Epithelial cell of alveolus of lung (primary cell): ENCODE results near the gene CIAO2B. TPM values are rescaled to one million over a fixed set of nuclear protein-coding genes. Genes with fewer than 3 reads are reported as not detected.

Source experiments
- total RNA-seq: library from RNA; depleted of rRNA; stranded (reverse); fragments of >200 nt; gene quantifications from 2 replicates; pipeline ENCODE4 v1.2.1, GENCODE V29; 2015

Gene CIAO2B
- 129 and 149 TPM in 2 replicates for total RNA-seq

DNA sequence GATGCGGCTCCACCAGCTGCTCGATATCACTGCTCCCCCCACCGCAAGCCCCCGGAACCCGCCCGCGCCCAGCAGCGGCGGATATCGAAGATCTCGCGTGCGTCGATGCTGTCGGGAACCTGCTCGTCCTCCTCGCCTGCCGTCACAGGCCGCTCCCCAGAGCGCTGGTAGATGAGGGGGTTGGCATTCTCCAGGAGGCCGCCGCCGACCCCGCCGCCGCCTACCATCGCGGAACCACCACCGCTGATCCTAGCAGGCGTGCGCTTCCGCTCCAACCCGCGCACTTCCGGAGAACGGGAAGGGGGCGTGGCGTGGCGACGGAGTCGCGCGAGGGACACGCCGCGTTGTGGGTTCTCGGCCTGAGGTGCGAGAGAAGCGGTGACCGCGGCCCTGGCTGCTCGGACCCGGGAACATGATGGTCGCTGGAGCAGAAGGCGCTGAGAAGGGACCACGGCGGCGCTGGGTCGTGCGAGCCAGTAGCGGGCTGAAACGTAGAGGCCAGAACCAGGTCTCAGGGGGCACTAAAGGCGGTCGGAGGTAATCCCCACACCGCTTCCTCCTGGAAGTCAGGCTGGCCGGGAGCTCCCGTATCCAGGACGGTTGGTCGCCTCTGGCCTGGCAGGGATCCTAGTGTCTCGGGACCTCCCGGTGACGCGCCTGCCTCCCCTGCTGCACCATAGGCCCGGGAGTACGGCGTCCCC, at the start of gene CIAO2B:
Gene CIAO2B, minus strand, starts transcription at position 265 of the 701 bp plus-strand sequence. Its CDS starts 38 bp downstream, at position 227.

DNA sequence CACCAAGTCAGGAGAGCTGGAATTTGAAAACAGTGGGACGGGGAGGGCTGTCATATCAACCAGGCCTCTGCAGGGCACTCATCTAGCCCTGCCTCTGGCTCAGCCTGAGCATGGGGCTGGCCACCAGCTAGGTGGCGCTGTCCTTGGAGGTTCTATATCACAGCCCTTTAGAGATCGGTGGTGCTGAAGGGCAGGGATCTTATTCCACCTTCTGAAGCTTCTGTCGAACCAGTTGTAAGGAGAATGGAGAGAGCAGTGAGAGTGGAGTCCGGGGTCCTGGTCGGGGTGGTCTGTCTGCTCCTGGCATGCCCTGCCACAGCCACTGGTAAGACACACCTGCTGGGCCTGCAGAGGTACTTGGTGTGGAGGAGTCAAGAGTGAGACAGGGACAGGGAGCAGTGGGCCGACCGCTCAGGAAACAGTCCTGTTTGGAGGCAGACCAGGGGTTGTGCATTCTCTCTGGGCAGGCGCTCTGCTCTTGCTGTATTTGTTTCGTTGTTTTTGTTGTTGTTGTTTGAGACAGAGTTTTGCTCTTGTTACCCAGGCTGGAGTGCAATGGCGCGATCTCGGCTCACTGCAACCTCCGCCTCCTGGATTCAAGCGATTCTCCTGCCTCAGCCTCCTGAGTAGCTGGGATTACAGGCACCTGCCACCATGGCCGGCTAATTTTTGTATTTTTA, 27.0 kb upstream of the CIAO2B start, which contains the start of gene CES3:
Gene CES3, plus strand, starts transcription at position 202 of the 680 bp plus-strand sequence. Its CDS starts 42 bp downstream, at position 244.

DNA sequence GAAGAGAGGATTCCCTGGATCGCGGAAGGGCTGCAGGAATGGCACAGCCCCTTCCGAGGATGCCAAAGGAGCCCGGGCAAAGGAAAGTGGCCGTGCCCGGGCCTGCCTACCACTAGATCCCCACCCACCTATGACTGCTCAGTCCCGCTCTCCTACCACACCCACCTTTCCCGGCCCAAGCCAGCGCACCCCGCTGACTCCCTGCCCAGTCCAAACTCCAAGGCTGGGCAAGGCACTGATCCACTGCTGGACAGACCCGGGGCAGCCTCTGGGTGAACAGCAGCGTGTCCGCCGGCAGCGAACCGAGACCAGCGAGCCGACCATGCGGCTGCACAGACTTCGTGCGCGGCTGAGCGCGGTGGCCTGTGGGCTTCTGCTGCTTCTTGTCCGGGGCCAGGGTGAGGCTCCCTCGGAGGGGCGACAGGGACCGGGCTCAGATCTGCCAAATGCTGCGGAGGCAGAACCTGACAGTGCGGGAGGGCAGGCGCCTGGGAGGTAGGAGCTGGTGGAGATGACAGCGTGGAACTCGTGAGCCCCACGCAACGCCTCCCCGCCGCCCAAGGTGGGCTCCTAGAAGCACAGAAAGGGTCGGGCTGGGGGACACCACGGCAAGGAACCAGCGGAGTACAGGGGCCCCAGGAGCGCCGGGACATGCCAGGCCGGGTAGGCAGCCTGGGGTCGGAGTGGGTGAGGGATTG, 1.3 kb upstream of the CIAO2B start, which contains the start of gene CES2:
Gene CES2, plus strand, starts transcription at position 203 of the 698 bp plus-strand sequence. Its CDS starts 120 bp downstream, at position 323.

DNA sequence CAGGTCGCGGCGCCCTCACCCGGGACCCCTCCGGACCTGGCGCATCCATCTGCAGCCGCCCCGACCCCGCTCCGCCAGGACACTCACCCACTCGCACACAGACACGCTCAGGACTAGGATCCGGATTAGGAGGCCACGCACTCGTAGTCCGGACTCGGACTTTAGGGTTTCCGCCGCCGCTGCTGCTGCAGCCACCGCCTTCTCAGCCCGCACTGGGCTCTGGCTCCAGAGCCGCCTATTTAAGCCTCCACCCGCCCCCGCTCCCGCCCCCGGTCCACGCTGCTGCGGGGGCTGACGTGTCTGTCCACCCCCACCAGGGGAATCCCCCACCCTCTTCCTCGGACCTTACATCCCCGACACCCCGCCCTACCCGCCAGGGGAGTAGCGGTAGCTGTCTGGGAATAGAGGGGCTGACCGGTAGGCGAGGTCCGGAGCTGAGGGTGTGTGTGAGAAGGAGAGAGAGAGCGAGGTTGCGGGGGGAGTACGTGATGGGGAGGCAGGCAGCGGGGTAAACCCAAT, 8.8 kb downstream of the CIAO2B start, which contains the start of gene RRAD:
Gene RRAD, minus strand, starts transcription at position 214 of the 519 bp plus-strand sequence. CDS start 356 bp downstream, outside the sequence.

DNA sequence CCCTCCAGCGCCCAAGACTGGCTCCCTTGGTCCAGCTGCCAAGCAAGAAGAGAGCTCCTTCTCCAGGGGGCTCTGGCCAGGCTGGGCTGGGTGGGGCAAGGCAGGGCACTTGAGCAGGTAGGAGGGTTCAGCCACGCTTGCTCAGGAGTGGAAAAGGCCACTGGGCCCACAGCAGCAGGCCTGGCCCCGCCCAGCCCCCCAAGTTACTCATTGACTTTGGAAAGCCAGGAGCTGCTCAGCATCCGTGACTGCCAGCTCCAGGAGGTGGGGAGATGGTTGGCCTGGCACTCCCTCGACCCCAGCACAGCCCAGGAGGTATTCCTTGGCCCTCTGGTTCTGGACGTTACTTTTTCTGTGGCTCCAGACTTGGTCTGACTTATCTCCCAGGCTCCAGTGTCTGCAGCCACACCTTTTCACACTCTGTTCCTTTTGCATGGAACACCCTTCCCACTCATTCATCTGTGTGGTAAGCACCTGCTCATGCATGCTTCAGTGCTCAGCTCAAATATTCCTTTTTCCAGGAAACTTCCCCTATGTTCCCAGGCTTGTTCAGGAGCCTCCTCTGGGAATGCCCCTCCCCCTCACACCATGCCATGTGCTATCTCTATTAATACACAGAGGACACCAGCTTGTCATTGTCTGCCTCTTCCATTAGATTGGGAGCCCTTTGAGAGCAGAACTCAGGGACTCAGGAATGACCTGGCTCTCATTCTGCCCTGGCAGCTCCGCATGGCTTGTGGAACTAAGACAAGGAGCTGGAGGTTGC, 15.2 kb downstream of the CIAO2B start, which contains the start of gene CDH16:
Gene CDH16, minus strand, starts transcription at position 83 of the 766 bp plus-strand sequence. CDS start 820 bp downstream, outside the sequence.

Other genes starting within 250 kb of the CIAO2B start
- 15.0 and 19.4 TPM in 2 replicates for gene CMTM4, start 237.7 kb downstream of the CIAO2B start, total RNA-seq
- 50.6 and 75.2 TPM in 2 replicates for gene DYNC1LI2, start 182.8 kb downstream of the CIAO2B start, total RNA-seq
- gene TERB1, start 132.8 kb downstream of the CIAO2B start, total RNA-seq: not detected in 2 replicates
- 45.8 and 58.7 TPM in 2 replicates for gene NAE1, start 103.4 kb downstream of the CIAO2B start, total RNA-seq
- not detected in 2 replicates for gene CA7, start 90.0 kb downstream of the CIAO2B start, total RNA-seq
- gene PDP2, start 53.9 kb downstream of the CIAO2B start, total RNA-seq: 6.6 and 45.2 TPM in 2 replicates
- not detected in 2 replicates for gene CDH16, start 15.5 kb downstream of the CIAO2B start, total RNA-seq
- gene RRAD, start 8.9 kb downstream of the CIAO2B start, total RNA-seq: 3.8 and 7.5 TPM in 2 replicates
- gene CES2, start 1.1 kb upstream of the CIAO2B start, total RNA-seq: 19.0 and 22.8 TPM in 2 replicates
- 0.24 TPM in 1 of 2 replicates, not detected in the other for gene CES3, start 26.9 kb upstream of the CIAO2B start, total RNA-seq
- gene CES4A, start 54.2 kb upstream of the CIAO2B start, total RNA-seq: 0.65 and 2.4 TPM in 2 replicates
- gene CBFB, start 94.7 kb upstream of the CIAO2B start, total RNA-seq: 39.8 and 48.2 TPM in 2 replicates
- gene PHAF1, start 175.5 kb upstream of the CIAO2B start, total RNA-seq: 11.9 and 16.8 TPM in 2 replicates
- 31.9 and 75.3 TPM in 2 replicates for gene B3GNT9, start 216.6 kb upstream of the CIAO2B start, total RNA-seq
- gene TRADD, start 225.5 kb upstream of the CIAO2B start, total RNA-seq: 26.1 and 32.8 TPM in 2 replicates
- gene FBXL8, start 225.6 kb upstream of the CIAO2B start, total RNA-seq: 7.8 and 24.1 TPM in 2 replicates
- gene HSF4, start 230.3 kb upstream of the CIAO2B start, total RNA-seq: 0.13 and 3.5 TPM in 2 replicates
- 25.3 and 35.7 TPM in 2 replicates for gene NOL3, start 236.1 kb upstream of the CIAO2B start, total RNA-seq
- gene MATCAP1, start 249.6 kb upstream of the CIAO2B start, total RNA-seq: 8.4 and 38.3 TPM in 2 replicates